NCI-H2029 treated with DMSO at 0.1 percent for 48 hours (cell line): ENCODE results near the gene NUDT13.
A peak's percentile ranks its signal among the peaks of the same experiment; 100 is the strongest.

Experiments used
- DNase-seq: peaks from one replicate; lab custom pipeline; 2025; lab: John Stamatoyannopoulos, UW

The NUDT13 gene

DNA sequence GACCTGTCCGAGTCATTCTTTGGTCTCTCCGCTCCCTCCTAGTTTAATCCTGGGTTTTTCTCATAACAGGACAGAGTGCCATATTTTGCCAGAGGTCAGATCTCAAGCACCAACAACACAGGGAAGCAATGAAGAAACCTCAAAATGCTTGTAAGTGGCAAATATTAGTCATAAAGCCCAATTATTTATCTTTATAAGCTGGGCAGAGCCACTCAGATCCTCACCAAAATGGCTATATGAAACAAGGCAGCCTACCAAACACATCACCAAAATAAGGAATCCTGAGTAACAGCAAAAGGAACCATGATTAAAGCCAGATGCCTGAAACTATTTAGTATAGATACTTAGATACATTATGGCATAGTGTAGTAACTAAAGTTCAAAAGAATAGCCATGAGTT lies 52.8 kb downstream of the NUDT13 start:
- DNase-seq = no peak

DNA sequence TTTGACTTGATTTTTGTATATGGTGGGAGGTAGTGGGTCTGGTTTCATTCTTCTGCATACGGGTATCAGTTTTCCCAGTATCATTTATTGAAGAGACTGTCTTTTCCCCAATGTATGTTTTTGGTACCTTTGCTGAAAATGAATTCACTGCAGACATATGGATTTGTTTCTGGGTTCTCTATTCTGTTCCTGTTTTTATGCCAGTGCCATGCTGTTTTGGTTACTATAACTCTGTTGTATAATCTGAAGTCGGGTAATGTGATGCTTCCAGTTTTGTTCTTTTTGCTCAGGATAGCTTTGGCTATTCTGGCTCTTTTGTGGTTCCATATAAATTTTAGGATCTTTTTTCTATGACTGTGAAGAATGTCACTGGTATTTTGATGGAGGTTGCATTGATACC lies 56.7 kb downstream of the NUDT13 start:
- DNase-seq = no peak

DNA sequence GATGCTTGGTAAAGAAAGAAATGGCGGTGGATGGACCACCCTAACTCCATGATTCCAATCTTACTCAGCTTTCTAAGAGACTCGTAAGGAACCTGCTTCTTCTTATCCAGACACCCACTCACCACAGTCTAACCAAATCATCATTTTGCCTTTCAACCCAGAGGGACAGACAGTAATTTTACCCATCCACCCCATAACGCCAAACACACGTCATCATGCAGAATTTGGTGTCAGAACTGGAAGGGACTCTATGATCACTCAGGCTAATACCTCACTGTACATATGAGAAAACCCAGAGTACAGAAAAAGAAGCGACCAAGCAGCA lies 57.2 kb downstream of the NUDT13 start:
- DNase-seq = no peak

DNA sequence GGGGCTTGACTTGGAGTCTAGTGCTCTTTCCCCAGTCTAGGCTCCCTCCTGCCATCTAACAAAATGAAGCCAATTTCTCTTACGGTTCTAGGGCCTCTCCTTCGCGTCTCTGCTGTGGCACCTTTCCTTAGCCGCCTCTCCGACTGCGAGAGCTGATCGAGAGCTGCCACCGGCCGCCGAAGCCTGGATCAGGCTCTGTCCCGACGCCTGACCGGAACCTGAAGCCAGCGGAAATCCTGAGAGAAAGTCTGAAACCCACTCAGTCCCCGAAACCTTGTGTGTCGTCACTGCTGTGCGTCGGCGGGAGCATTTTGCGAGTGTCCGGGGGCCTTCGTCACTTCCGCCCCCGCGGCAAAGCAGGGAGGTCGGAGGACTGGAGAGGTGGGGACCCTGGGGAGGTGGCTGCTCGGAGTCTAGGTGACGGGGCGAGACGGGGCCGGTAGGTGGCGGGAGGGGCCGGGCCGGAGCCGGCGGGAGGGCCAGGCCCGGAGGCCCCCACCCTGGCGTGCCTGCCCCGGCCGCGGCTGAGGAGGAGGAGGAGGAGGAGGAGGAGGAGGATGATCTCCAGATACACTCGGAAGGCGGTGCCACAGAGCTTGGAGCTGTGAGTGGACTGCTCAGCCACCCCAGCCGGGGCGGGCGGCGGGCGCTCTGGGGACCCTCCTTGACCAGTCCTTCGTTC lies 57.7 kb downstream of the NUDT13 start, which contains the start of the genes ECD and FAM149B1:
Gene ECD (minus strand): TSS at position 226 of the 682 bp plus-strand sequence. CDS start 4,071 bp downstream, outside the sequence.
Gene FAM149B1 (plus strand): TSS at position 337 of the 682 bp plus-strand sequence. CDS start 221 bp downstream, at position 558.
- peak; percentile 12 for DNase-seq

DNA sequence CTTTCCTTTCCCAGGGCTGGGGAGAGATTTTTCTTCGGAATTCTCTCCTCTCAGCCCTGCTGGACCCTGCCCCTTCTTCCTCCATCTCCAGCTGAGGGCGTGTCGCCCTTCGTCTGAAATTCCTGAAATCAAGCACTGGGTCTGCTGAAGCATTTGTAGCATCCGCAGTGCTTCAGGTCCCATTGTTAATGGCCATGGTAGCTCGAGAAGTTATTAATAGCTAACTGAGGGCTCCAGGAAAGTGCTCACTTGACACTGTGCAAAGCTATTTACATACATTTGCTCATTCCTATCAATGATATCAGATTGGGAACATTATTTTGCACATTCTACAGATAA lies 58.2 kb downstream of the NUDT13 start:
- DNase-seq = no peak

DNA sequence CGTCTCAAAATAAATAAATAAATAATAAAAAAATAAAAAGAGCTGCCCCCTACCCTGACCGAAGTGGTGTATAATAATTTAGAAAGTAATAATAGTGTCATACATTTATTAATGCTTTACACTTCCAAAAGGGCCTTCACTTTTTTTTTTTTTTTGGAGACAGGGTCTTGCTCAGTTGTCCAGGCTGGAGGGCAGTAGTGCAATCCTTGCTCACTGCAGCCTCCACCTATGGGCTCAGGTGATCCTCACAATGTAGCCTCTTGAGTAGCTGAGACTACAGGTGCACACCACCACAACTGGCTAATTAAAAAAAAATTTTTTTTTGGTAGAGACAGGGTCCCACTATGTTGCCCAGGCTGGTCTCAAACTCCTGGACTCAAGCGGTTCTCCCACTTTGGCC lies 59.1 kb downstream of the NUDT13 start:
- no peak for DNase-seq

DNA sequence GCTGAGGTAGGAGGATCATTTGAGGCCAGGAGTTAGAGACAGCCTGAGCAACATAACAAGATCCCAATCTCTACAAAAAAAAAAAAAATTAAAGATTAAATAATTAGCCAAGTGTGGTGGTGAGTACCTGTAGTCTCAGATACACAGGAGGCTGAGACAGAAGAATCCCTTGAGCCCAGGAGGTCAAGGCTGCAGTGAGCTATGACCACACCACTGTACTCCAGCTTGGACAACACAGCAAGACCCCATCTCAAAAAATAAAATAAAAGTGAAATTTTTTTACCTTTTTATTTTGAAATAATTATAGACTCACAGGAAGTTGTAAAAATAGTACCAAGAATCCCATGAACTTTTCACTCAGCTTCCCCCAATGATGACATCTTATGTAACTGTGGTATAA lies 62.6 kb downstream of the NUDT13 start:
- no peak for DNase-seq

DNA sequence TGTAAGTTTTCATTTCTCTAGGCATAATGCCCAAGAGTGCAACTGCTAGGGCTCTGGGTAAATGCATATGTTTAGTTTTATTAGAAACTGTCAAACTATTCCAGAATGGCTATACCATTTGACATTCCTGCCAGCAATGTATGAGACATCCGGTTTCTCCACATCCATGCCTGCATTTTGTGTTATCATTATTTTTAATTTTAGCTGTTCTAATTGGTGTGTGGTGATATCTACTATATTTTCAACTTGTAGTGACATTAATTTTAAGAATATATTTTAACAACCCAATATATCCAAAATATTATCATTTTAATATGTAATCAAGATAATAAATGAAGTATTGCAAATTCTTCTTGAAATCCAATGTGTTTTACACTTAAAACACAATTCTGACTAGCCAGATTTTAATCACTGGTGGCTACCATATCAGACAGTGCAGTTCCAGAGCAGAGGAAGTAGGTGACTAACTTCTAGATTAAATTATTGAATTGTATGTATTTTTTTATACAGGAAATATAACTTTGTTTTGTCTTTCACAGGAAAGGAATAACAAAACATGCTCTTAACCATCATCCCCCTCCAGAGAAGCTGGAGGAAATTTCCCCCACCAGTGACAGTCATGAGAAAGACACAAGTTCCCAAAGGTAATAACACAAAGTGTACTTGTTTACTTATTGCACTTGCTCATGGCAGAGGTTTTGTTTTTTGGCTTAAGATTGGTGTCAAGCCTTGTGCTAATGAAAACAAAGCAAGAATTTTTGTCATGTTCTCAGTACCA lies 64.1 kb downstream of the NUDT13 start:
- DNase-seq = no peak
